Effector CD4-positive, alpha-beta T cell (primary cell): ENCODE data around the gene CCR5AS.
"Not testable (repeated sequence)": the region's sequence is repeated elsewhere in the genome, so short reads cannot be mapped to it uniquely, and the experiment has no call there.

Source experiments
- DNase-seq: peaks from one replicate; pipeline ENCODE4 v3.0.0-alpha.2; 2020

Gene CCR5AS

DNA sequence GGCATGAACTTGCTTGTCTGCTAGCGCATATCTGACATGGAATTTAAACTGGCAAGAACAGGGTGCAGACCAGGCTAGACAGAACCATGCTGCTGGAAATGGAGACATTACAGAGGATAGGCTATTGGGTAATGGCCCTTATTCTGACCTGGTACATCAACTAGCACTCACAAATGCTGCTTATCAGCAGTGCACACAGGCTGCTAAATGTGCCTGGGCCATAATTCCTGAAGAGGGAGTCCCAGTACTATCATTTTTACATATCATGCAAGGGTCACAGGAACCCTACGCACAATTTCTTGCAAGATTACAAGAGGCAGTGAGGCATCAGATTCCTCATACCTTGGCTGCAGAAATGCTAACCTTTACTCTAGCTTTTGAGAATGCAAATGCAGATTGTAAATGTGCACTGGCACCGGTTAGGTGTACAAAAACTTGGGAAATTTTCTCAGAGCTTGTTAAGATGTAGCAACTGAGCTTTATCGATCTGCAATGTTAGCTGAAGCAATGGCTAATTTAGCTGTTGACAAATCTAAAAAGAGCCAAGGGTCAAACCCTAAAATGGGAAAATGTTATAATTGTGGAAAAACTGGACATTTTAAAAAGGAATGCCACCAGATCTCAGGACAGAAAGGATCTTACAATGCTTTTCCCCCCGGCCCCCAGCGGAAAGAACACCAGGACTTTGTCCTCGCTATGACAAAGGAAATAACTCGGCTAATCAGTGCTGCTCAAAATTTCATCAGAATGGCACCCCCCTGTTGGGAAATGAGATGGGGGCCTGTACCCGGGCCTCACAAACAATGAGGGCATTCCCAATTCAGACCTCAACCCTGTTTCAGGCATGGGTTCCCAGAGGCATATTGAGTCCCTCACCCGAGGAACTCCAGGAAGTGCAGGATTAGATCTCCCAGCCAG is 21.3 kb upstream of the CCR5AS start:
- DNase-seq: no peak

GRCh38 chr3:46427404-46427803 is 20.5 kb upstream of the CCR5AS start:
- not testable (repeated sequence) for DNase-seq

- not testable (repeated sequence) for DNase-seq
Observed at GRCh38 chr3:46426476-46426875, 19.6 kb upstream of the CCR5AS start.

DNA sequence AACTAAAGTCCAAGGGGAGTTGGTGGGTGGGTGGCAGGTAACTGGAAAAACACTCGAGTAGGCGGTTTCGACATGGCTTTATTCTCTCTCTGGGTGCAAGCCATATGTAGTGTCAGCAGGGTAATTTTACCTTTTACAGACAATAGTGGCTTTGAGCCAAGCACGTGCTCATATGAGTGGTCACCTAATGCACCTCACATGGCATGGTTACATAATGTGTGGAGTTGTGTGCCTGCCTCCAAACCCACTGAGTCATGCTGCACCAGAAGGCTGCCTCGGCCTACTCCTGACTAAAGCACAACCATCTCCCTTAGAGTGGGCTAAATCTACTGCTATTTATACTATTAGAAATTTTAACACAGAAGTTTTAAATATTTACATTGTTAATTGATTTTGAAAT is 16.7 kb upstream of the CCR5AS start:
- no peak for DNase-seq

DNA sequence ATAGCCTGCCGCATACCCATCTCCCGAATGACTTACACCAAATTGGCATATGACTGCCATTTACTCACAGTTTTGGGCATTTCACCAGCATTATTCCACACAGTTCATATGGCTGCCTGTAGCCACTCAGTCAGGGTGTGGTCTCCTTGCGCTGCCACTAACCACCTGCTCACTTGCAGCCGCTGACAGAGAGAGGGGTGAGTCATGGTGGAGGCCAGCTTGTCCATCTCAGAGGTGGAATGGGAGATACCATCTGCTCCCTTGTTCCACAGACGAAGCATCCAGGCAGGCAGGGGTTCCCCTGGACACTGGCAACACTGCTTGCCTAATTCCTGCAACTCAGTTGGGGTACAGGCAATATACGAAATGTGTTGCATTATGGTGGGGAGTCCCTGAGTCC is 15.8 kb upstream of the CCR5AS start:
- no peak for DNase-seq

DNA sequence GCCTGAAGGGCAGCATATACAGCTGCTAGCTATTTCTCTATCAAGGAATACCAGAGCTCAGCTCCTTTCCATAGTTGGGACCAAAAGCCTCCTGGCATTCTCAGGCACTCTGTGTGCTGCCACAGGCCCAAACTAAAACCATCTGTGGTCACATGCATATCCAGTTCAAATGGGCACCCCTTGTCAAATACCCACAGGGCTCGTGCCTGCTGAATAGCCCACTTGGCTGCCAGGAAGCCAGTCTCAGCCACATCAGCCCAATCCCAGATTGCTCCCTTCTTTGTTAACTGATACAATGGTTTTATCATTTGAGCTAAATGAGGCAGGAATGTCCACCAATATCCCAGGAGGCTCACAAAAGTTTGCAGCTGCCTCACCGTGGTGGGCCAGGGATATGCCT is 14.1 kb upstream of the CCR5AS start:
- no peak for DNase-seq

DNA sequence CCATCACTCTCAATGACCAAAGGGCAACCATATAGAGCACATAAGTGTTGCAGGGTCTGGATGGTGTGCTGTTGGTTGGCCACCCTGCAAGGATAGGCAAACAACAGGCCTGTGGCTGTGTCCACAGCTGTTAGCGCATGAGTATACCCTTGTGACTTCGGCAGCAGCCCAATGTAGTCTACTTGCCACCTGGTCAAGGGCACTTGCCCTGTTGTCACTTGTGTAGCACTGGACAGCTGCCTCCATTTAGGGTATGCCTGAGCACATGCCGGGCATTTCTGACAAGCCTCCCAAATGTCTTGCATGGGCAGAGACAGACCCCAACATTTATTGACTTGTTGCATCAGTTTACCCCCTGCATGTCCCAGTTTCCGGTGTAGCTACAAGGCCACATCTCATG is 12.9 kb upstream of the CCR5AS start:
- DNase-seq: no peak

DNA sequence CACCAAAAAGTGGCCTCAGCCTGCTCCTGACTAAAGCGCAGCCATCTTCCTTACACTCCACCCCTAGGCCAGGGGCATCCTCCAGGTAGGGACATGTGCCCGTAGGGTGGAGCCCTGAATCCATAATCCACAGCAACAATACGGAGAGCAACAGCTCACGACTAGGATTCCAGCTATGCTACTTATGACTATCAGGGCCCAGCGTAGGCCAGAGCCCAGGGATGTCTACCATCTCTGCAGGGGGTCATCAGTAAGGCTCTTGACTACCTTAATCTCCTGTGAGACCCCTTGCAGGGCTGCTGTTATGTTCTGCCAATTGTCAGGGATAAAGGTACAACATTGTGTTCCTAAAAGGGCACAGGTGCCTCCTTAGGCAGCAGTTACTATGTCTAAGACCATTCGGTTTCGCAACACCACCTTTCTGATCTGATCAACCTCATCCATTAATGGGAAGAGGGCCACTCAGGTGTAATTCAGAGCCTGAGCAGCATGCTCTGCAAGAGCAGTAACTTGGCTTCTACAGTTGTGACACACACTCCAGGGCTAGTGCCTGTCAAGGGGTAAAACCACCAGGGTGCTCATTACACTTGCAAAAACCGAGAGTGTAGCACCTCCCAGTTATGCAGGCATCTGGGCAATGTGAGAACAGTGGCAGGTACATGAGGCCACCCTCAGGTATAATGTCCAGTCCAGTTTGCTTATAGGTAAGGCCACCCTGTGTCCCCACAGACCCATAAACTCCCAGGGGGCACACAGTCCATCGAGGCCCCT is 11.2 kb upstream of the CCR5AS start:
- DNase-seq: no peak

- DNase-seq: no peak
Observed at GRCh38 chr3:46416811-46417510, 10.1 kb upstream of the CCR5AS start.

- no peak for DNase-seq
Observed at GRCh38 chr3:46416125-46416810, 9.4 kb upstream of the CCR5AS start.

- DNase-seq: no peak
Observed at GRCh38 chr3:46414739-46415138, 7.9 kb upstream of the CCR5AS start.

GRCh38 chr3:46413951-46414350 is 7.1 kb upstream of the CCR5AS start:
- no peak for DNase-seq

DNA sequence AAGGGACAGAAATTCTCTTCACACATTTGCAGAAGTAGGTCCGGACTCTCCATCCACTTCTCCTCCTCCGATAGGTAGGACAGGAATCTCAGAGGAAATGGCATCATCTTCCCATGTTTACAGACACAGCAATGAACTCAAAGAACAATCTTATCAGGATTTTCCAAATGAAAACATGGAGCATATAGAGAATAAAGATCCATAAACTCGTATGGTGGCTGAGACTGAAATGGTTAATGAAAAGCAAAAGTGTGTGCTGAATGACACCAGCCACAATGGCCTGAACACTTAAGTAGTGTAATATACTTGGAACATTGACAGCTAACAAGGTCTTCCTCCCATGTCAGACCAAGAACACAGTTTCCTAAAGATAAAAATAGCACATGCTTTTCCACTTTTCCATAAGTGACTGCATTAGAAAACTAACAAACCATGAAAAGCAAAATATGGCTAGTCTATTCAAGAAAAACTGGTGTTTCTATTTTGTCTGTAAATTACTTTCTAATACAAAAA is 6.0 kb upstream of the CCR5AS start:
- DNase-seq: no peak

DNA sequence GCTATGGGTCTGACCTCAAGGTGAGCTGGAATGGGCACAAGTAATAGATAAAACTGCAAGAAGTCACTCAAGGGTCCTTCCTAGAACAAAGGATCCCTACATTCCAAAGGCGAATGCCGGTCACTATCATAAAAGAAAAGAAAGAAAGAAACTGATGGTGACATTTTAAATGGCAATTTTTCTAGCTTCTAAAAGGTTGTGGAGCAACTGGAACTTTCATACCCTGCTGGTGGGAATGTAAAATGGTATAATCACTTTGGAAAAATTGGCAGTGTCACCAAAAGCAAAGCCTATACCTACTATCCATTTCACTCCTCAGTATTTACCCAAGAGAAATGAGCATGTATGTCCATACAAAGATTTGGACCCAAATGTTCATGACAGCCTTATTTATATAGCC is 4.4 kb upstream of the CCR5AS start:
- no peak for DNase-seq

DNA sequence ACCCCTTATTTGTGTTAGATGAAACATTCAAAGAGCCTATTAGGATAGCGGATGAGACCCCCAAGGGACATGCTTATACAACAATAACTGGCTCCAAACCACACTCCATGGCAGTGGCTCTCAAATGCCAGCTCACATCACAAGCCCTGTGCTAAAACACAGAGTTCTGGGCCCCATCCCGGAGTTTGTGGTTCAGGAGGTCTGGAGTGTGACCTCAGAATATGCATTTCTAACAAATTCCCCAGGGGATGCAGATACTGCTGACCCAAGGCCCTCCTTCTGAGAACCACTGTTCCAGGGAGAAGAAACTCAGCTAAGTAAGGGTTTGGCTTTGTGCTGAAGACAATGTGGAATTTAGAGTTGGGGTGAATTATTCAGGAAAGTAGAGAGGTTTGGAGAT is 3.8 kb upstream of the CCR5AS start:
- DNase-seq: no peak

DNA sequence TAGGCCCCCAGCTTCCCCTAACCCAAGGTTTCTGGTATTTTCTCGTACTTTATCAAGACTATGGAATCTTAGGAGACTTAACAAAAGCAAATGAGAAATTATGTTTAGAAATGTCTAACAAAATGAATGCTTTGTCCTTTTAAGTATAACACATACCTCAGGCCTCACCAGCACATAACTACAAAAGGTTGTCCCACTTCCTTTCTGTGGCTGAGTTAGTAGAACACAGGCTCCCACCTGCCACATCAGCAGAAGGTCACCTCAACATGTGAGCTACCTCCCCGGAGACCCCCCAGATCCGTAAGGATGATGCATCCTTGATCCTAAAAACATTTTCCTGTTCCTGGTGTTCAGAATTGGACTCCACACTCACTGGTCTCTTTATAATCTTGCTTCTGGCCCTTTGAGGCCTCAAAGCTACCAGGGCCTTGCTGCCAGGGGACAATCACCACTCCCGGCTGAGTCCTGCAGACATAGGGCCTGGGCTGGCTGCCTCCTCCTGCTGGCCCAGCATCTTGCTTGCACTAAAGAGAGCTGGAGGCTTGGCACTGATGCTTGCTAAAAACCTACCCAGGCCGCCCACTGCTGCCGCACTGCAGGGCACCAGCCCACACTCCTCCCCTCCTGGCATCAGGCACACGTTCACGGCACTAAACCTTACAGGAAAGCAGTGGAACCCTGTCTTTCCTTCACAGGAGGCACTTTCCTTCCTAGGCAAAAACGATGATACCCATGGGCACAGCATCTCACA is 3.0 kb upstream of the CCR5AS start:
- DNase-seq: no peak

DNA sequence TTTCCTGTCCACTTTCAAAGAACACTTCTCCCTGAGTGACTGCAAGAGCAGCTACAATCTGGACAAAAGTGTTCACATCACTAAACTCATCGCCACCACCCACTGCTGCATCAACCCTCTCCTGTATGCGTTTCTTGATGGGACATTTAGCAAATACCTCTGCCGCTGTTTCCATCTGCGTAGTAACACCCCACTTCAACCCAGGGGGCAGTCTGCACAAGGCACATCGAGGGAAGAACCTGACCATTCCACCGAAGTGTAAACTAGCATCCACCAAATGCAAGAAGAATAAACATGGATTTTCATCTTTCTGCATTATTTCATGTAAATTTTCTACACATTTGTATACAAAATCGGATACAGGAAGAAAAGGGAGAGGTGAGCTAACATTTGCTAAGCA is 2.0 kb upstream of the CCR5AS start:
- DNase-seq: no peak

DNA sequence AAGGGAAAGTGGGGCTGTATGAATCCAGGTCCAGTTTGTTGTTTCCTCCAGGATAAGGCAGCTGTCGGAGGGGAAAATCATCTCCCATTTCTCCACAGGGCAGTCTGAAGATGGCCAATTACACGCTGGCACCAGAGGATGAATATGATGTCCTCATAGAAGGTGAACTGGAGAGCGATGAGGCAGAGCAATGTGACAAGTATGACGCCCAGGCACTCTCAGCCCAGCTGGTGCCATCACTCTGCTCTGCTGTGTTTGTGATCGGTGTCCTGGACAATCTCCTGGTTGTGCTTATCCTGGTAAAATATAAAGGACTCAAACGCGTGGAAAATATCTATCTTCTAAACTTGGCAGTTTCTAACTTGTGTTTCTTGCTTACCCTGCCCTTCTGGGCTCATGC is 1.1 kb upstream of the CCR5AS start:
- no peak for DNase-seq

DNA sequence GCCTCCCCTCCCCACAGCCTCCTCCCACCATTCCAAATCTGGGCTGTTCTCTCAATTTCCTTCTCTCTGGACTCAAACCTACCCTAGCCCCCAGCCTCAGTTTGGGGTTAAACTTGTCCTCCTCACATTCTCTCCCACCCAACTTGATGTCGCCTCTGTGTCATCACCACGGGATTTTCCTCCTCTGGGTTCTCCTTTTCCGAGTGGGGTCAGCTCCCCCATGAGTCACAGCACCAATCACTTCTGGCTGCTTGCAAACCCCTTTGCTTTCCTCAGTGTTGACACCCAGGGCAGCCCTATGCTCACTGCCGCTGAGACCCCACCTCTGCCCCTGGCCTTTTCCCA is 451 bp downstream of the CCR5AS start:
- DNase-seq: no peak

- no peak for DNase-seq
Observed at GRCh38 chr3:46405301-46406019, 1.4 kb downstream of the CCR5AS start.

GRCh38 chr3:46402902-46403301 is 4.0 kb downstream of the CCR5AS start:
- not testable (repeated sequence) for DNase-seq
